Neuronal stem cell (in vitro differentiated cells): ENCODE measurements around the gene COL28A1.

Experiments used
- DNase-seq: peaks from one replicate; pipeline ENCODE4 v3.0.0-alpha.2; 2013; ENCODE audit warnings: low spot score
- H2AFZ ChIP-seq: one replicate; pipeline ENCODE4 v1.6.1; 2013; ENCODE audit warnings: mild to moderate bottlenecking, low read length, inconsistent platforms
- H2AK5ac ChIP-seq: 2 replicates; pipeline ENCODE4 v1.6.1; 2013; ENCODE audit warnings: low read depth, mild to moderate bottlenecking, inconsistent platforms, low read length, moderate library complexity, mixed read lengths
- H2BK120ac ChIP-seq: 2 replicates; pipeline ENCODE4 v1.6.1; 2013; ENCODE audit warnings: low read depth, mild to moderate bottlenecking, inconsistent platforms, low read length, moderate library complexity, mixed read lengths
- H2BK12ac ChIP-seq: one replicate; pipeline ENCODE4 v1.6.1; 2013; ENCODE audit warnings: low read length, inconsistent platforms
- H2BK15ac ChIP-seq: 2 replicates; pipeline ENCODE4 v1.6.1; 2013; ENCODE audit warnings: mild to moderate bottlenecking, low read length, inconsistent platforms, mixed read lengths
- H2BK5ac ChIP-seq: one replicate; pipeline ENCODE4 v1.6.1; 2013; ENCODE audit warnings: inconsistent platforms, mild to moderate bottlenecking, low read length, moderate library complexity
- H3K14ac ChIP-seq: one replicate; pipeline ENCODE4 v1.6.1; 2013; ENCODE audit warnings: low read length, inconsistent platforms
- H3K18ac ChIP-seq: 2 replicates; pipeline ENCODE4 v1.6.1; 2013; ENCODE audit warnings: low read length, inconsistent platforms
- H3K23ac ChIP-seq: 2 replicates; pipeline ENCODE4 v1.6.1; 2013; ENCODE audit warnings: low read depth, mild to moderate bottlenecking, mixed read lengths, low read length, inconsistent platforms; ENCODE audit not compliant: poor library complexity
- H3K27ac ChIP-seq: replicated peaks from 3 replicates; pipeline ENCODE4 v1.5.1; 2013; ENCODE audit warnings: low read length, inconsistent platforms
- H3K27me3 ChIP-seq, 3 experiments: 2 replicates each; pipeline ENCODE4 v1.6.1; 2013; ENCODE audit warnings: low read length in 3 of 3, mild to moderate bottlenecking in 2 of 3, inconsistent platforms in 1 of 3, low read depth in 1 of 3, mixed read lengths in 1 of 3, moderate library complexity in 1 of 3; ENCODE audit not compliant: control insufficient read depth in 3 of 3, insufficient read depth in 3 of 3
- H3K36me3 ChIP-seq, 2 donors: replicated peaks in 1 of 2; 2 replicates each; pipeline ENCODE4 v1.6.1; 2013; ENCODE audit warnings: low read length in 2 of 2; ENCODE audit not compliant: control insufficient read depth in 2 of 2, insufficient read depth in 2 of 2
- H3K4ac ChIP-seq: 2 replicates; pipeline ENCODE4 v1.6.1; 2013; ENCODE audit warnings: inconsistent platforms, mild to moderate bottlenecking, low read length, moderate library complexity
- H3K4me1 ChIP-seq, 2 donors: 1 replicate in 1 of 2; 2 replicates in 1 of 2; pipeline ENCODE4 v1.6.1; 2013; ENCODE audit warnings: low read length in 2 of 2, low read depth in 1 of 2; ENCODE audit not compliant: control insufficient read depth in 2 of 2, insufficient read depth in 1 of 2
- H3K4me2 ChIP-seq: one replicate; pipeline ENCODE4 v1.6.1; 2013; ENCODE audit warnings: mild to moderate bottlenecking, low read length, inconsistent platforms; ENCODE audit not compliant: insufficient read depth, poor library complexity, severe bottlenecking
- H3K4me3 ChIP-seq, 2 donors: 2 replicates each; pipeline ENCODE4 v1.5.1; 2013; ENCODE audit warnings: low read length in 2 of 2, mild to moderate bottlenecking in 2 of 2, inconsistent platforms in 1 of 2, moderate library complexity in 1 of 2
- H3K79me1 ChIP-seq: one replicate; pipeline ENCODE4 v1.6.1; 2013; ENCODE audit warnings: low read depth, mild to moderate bottlenecking, inconsistent platforms, low read length, moderate library complexity
- H3K9ac ChIP-seq: one replicate; pipeline ENCODE4 v1.6.1; 2013; ENCODE audit warnings: mild to moderate bottlenecking, low read depth, low read length, inconsistent platforms; ENCODE audit not compliant: poor library complexity
- H3K9me3 ChIP-seq, 2 donors: replicated peaks in 1 of 2; 2 replicates each; pipeline versions ENCODE3 to v1.6.1; 2013; ENCODE audit warnings: low read length in 2 of 2, mild to moderate bottlenecking in 2 of 2, inconsistent platforms in 1 of 2, low read depth in 1 of 2, mixed read lengths in 1 of 2, moderate library complexity in 1 of 2; ENCODE audit not compliant: control insufficient read depth in 2 of 2, insufficient read depth in 1 of 2
- H4K8ac ChIP-seq: one replicate; pipeline ENCODE4 v1.6.1; 2013; ENCODE audit warnings: low read depth, mild to moderate bottlenecking, inconsistent platforms, low read length, moderate library complexity
- H4K91ac ChIP-seq: one replicate; pipeline ENCODE4 v1.6.1; 2013; ENCODE audit warnings: low read length, low read depth, mild to moderate bottlenecking, inconsistent platforms; ENCODE audit not compliant: poor library complexity
- WGBS, 2 donors: extraction: QIAGEN DNeasy Blood & Tissue Kit; methylation state at CpG; one replicate each; pipeline ENCODE4 v1.1.7; 2013; ENCODE audit warnings: missing lambda C conversion rate in 2 of 2, mixed read lengths in 1 of 2; ENCODE audit not compliant: insufficient read length in 2 of 2, insufficient replicate concordance in 1 of 2; ENCODE audit errors: extremely low coverage in 2 of 2; 5-methylcytosine and 5-hydroxymethylcytosine counted together

Gene COL28A1

GRCh38 chr7:7327423-7327822, 208.2 kb downstream of the COL28A1 start:
- H3K9ac ChIP-seq, result no peak overlapping the region
- H3K4me3 ChIP-seq, result no peak overlapping the region
- H3K4me1 ChIP-seq, result peaks cover 1 to 3% of the 10 kb centered on the region in 2 donors
- H3K4me2 ChIP-seq, result no peak overlapping the region
- no peak overlapping the region for H4K91ac ChIP-seq
- H3K18ac ChIP-seq, result no peak overlapping the region
- H3K36me3 ChIP-seq, result no peaks in the 10 kb centered on the region
- no peak overlapping the region for H2BK5ac ChIP-seq
- H4K8ac ChIP-seq, result no peak overlapping the region
- H2BK12ac ChIP-seq, result no peak overlapping the region
- no peaks in the 10 kb centered on the region for H3K79me1 ChIP-seq
- no peak overlapping the region for H3K27ac ChIP-seq
- DNase-seq, result no peak
- H3K4ac ChIP-seq, result no peak overlapping the region
- H2BK15ac ChIP-seq, result no peak overlapping the region
- no peak overlapping the region for H2BK120ac ChIP-seq
- no peaks in the 10 kb centered on the region for H3K9me3 ChIP-seq
- no peak overlapping the region for H2AK5ac ChIP-seq
- no peak overlapping the region for H3K23ac ChIP-seq
- no CpG with 5 or more reads among the region's 2 CpGs for WGBS, 2 donors
- H3K27me3 ChIP-seq, result no peaks in the 10 kb centered on the region
- no peak overlapping the region for H2AFZ ChIP-seq
- H3K14ac ChIP-seq, result no peak overlapping the region

DNA sequence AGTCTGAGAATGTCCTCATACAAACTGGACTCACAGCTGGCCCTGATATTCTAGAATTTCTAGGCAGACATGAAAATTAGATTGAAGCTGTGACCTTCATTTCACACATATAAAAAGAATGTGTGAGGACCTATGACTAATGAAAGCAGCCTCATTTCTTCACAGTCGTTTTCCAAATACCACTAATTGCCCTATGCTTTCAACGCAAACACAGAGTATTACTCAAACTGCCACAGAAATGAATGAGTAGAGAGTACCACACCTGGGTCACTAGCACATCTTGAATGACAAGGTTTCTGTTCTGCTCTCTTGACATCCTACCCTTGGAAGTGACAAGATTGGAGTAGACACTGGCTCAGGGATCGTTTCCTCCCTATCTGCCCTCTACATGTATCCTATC, 211.0 kb downstream of the COL28A1 start:
- Histone ChIP-seq H3K4ac (no peak overlapping the region), H3K36me3 (no peaks in the 10 kb centered on the region), H4K91ac (no peak overlapping the region), H2BK120ac (no peak overlapping the region), H3K4me1 (peaks cover 3 to 14% of the 10 kb centered on the region in 2 donors), H3K27ac (no peak overlapping the region), H3K23ac (no peak overlapping the region), H2BK15ac (no peak overlapping the region), H3K9ac (no peak overlapping the region), H3K79me1 (no peaks in the 10 kb centered on the region), H2BK5ac (no peak overlapping the region), H2BK12ac (no peak overlapping the region), H2AK5ac (no peak overlapping the region), H3K14ac (no peak overlapping the region), H2AFZ (no peak overlapping the region), H3K4me3 (no peak overlapping the region), H4K8ac (no peak overlapping the region), H3K4me2 (no peak overlapping the region), H3K27me3 (no peaks in the 10 kb centered on the region), H3K18ac (no peak overlapping the region), H3K9me3 (no peaks in the 10 kb centered on the region)
- DNase-seq, result no peak
- no CpG with 5 or more reads among the region's 3 CpGs for WGBS, 2 donors

DNA sequence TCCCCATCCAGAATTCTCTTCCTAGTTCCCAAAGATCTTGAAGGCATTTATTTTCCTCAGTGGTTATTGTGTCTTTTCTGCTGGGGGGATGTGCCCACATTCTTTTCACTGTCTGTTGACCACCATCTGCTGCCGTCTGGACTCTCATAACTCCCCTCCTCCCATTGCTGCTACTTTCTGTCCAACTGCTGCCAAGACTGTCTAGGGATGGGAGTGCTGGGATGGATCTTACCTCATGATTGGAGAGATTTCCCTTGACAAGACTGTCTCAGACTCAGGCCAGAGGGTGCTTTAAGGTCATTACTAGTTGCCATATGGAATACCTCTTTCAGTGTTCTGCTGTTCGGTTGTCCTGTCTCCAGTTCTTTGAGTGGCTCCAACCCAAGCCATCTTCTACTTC, 211.8 kb downstream of the COL28A1 start:
- Histone ChIP-seq H3K4me1 (peaks cover 0 to 14% of the 10 kb centered on the region in 2 donors), H3K4me3 (no peak overlapping the region), H3K23ac (no peak overlapping the region), H3K14ac (no peak overlapping the region), H2BK120ac (no peak overlapping the region), H2BK15ac (no peak overlapping the region), H3K9ac (no peak overlapping the region), H3K18ac (no peak overlapping the region), H2AFZ (no peak overlapping the region), H2AK5ac (no peak overlapping the region), H3K27me3 (no peaks in the 10 kb centered on the region), H3K27ac (no peak overlapping the region), H3K79me1 (no peaks in the 10 kb centered on the region), H4K8ac (no peak overlapping the region), H2BK5ac (no peak overlapping the region), H2BK12ac (no peak overlapping the region), H3K4ac (no peak overlapping the region), H3K4me2 (no peak overlapping the region), H3K9me3 (no peaks in the 10 kb centered on the region), H4K91ac (no peak overlapping the region), H3K36me3 (no peaks in the 10 kb centered on the region)
- no peak for DNase-seq
- no CpG with 5 or more reads among the region's 2 CpGs for WGBS, 2 donors

DNA sequence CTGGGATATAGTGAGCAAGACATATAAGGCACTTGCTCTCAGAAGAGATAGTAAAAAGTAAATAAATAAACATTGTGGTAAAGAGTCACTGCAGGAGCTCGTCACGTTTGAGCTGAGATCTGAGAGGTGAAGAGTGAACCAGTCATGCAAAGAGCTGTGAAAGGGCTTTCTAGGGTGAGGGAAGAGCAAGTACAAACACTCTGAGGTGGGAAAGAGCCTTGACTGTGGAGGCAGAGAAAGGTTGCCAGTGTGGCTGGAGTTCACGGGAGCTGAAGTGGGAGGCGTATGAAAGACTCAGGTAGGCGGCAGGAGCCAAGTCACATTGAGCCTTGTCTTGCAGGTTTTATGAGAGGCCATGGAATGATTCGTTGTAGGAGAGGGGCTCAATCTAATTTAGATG, 212.3 kb downstream of the COL28A1 start:
- Histone ChIP-seq H2BK12ac (no peak overlapping the region), H4K91ac (no peak overlapping the region), H2BK15ac (no peak overlapping the region), H2AFZ (no peak overlapping the region), H3K36me3 (no peaks in the 10 kb centered on the region), H3K4me3 (no peak overlapping the region), H2AK5ac (no peak overlapping the region), H3K23ac (no peak overlapping the region), H2BK120ac (no peak overlapping the region), H3K9ac (no peak overlapping the region), H2BK5ac (no peak overlapping the region), H3K9me3 (no peaks in the 10 kb centered on the region), H4K8ac (no peak overlapping the region), H3K18ac (no peak overlapping the region), H3K4me1 (peaks cover 0 to 14% of the 10 kb centered on the region in 2 donors), H3K27me3 (no peaks in the 10 kb centered on the region), H3K4me2 (no peak overlapping the region), H3K27ac (no peak overlapping the region), H3K4ac (no peak overlapping the region), H3K79me1 (no peaks in the 10 kb centered on the region), H3K14ac (no peak overlapping the region)
- DNase-seq, result no peak
- WGBS, 2 donors, result no CpG with 5 or more reads among the region's 6 CpGs
